B cell (primary cell): ENCODE measurements around the gene UMODL1. TPM values are rescaled to one million over a fixed set of nuclear protein-coding genes. Genes with fewer than 3 reads are reported as not detected.

ENCODE experiments used
- ATAC-seq: fragments of 200-7000 bp; cut with Tn5 transposase; one replicate; pipeline ENCODE4 v1.10.0; 2021; ENCODE audit warnings: low read depth, mild to moderate bottlenecking, moderate number of reproducible peaks, moderate library complexity
- CTCF ChIA-PET: fragments of 350-600 bp; sonication (Branson Sonifier 250); formaldehyde crosslinking; loops from one replicate; lab custom pipeline; 2021; ENCODE audit warnings: antibody characterized with exemption, inconsistent platforms; lab: Charles Lee
- POLR2A ChIA-PET: fragments of 350-600 bp; sonication (Branson Sonifier 250); formaldehyde crosslinking; loops from one replicate; lab custom pipeline; 2021; ENCODE audit warnings: antibody characterized with exemption; lab: Charles Lee
- DNase-seq: peaks from one replicate; pipeline ENCODE4 v3.0.0; 2013
- H2AFZ ChIP-seq: 2 replicates; pipeline ENCODE4 v1.6.1; 2012; ENCODE audit warnings: mild to moderate bottlenecking, low read depth, low read length; ENCODE audit not compliant: insufficient read depth, poor library complexity, severe bottlenecking
- H3K27ac ChIP-seq, 2 donors: 1 replicate in 1 of 2; 2 replicates in 1 of 2; pipeline ENCODE4 v1.5.1; 2012 to 2013; ENCODE audit warnings: low read length in 2 of 2, mild to moderate bottlenecking in 2 of 2, moderate library complexity in 1 of 2
- H3K27me3 ChIP-seq, 4 experiments: fragments of 200-600 bp in 1 of 4; sonication (generic) in 1 of 4; replicated peaks in 1 of 4; 1 replicate in 2 of 4; 2 replicates in 2 of 4; pipeline versions ENCODE4 v1.6.1 to v1.7.0; 2013 to 2016; ENCODE audit warnings: low read length in 3 of 4, mild to moderate bottlenecking in 2 of 4, mixed read lengths in 1 of 4, moderate library complexity in 1 of 4; ENCODE audit not compliant: insufficient read depth in 4 of 4, control insufficient read depth in 3 of 4; ENCODE audit errors: control extremely low read depth in 1 of 4
- H3K36me3 ChIP-seq, 2 experiments: replicated peaks in 1 of 2; 1 replicate in 1 of 2; 2 replicates in 1 of 2; pipeline versions ENCODE4 v1.6.1 to v1.7.1; 2013; ENCODE audit warnings: low read length in 1 of 2; ENCODE audit not compliant: insufficient read depth in 2 of 2, control insufficient read depth in 1 of 2; ENCODE audit errors: control extremely low read depth in 1 of 2, extremely low read depth in 1 of 2
- H3K4me1 ChIP-seq, 2 donors: fragments of 200-600 bp in 1 of 2; sonication (generic) in 1 of 2; 1 replicate in 1 of 2; 2 replicates in 1 of 2; pipeline versions ENCODE4 v1.5.1 to v1.6.1; 2013 to 2017; ENCODE audit warnings: low read length in 2 of 2; ENCODE audit not compliant: control insufficient read depth in 2 of 2, insufficient read depth in 2 of 2
- H3K4me2 ChIP-seq: replicated peaks from 2 replicates; pipeline ENCODE3; 2012; ENCODE audit warnings: mild to moderate bottlenecking, low read depth, low read length; ENCODE audit not compliant: poor library complexity, severe bottlenecking
- H3K4me3 ChIP-seq, 5 experiments: fragments of 200-600 bp in 1 of 5; sonication (generic) in 1 of 5; 1 replicate in 3 of 5; 2 replicates in 2 of 5; pipeline versions ENCODE4 v1.5.1 to v1.7.0; 2011 to 2016; ENCODE audit warnings: low read length in 4 of 5, mild to moderate bottlenecking in 4 of 5, low read depth in 2 of 5, control low read depth in 1 of 5, moderate library complexity in 1 of 5; ENCODE audit not compliant: insufficient read depth in 1 of 5; ENCODE audit errors: control extremely low read depth in 1 of 5, extremely low read depth in 1 of 5
- H3K79me2 ChIP-seq: fragments of 200-600 bp; sonication (generic); one replicate; pipeline ENCODE4 v1.6.0; 2016; ENCODE audit warnings: low read length; ENCODE audit not compliant: control insufficient read depth, insufficient read depth
- H3K9ac ChIP-seq: fragments of 200-600 bp; sonication (generic); 2 replicates; pipeline ENCODE4 v1.6.1; 2017; ENCODE audit warnings: mild to moderate bottlenecking, low read length, moderate library complexity
- H3K9me3 ChIP-seq, 3 donors: one replicate each; pipeline versions ENCODE4 v1.6.1 to v1.7.1; 2013; ENCODE audit warnings: low read length in 2 of 3; ENCODE audit not compliant: control insufficient read depth in 2 of 3, insufficient read depth in 1 of 3; ENCODE audit errors: control extremely low read depth in 1 of 3
- H4K20me1 ChIP-seq: 2 replicates; pipeline ENCODE4 v1.6.0; 2012; ENCODE audit warnings: mild to moderate bottlenecking, low read length; ENCODE audit not compliant: insufficient read depth, control insufficient read depth, poor library complexity, severe bottlenecking
- H3K27ac Mint-ChIP-seq: one replicate; pipeline ENCODE4 v1.8.0; 2021; ENCODE audit warnings: mixed read lengths
- H3K27me3 Mint-ChIP-seq: one replicate; pipeline ENCODE4 v1.8.0; 2021; ENCODE audit warnings: mixed read lengths
- H3K4me1 Mint-ChIP-seq: one replicate; pipeline ENCODE4 v1.8.0; 2021; ENCODE audit warnings: mixed read lengths
- H3K4me3 Mint-ChIP-seq: one replicate; pipeline ENCODE4 v1.8.0; 2021; ENCODE audit warnings: mixed read lengths
- H3K9me3 Mint-ChIP-seq: one replicate; pipeline ENCODE4 v1.8.0; 2022; ENCODE audit warnings: mixed read lengths; ENCODE audit not compliant: insufficient read depth
- CTCF ChIP-seq: fragments of 200-600 bp; IDR thresholded peaks from one replicate; pipeline ENCODE4 v1.8.0; 2022; ENCODE audit warnings: antibody characterized with exemption, mild to moderate bottlenecking
- EZH2 ChIP-seq: IDR thresholded peaks from 2 replicates; pipeline ENCODE4 v1.6.1; 2012; ENCODE audit warnings: borderline replicate concordance, low read depth, mild to moderate bottlenecking, moderate library complexity, low read length; ENCODE audit not compliant: insufficient read depth, poor library complexity, severe bottlenecking
- WGBS: methylation state at CpG from one replicate; pipeline ENCODE4 v1.1.5; 2013; ENCODE audit warnings: missing lambda C conversion rate; ENCODE audit not compliant: insufficient coverage; 5-methylcytosine and 5-hydroxymethylcytosine counted together
- intact Hi-C: fragments of 100-400 bp; cut with micrococcal nuclease; formaldehyde crosslinking; loops from one replicate; pipeline ENCODE4 v1.10.0; 2022
- polyA plus RNA-seq: library from polyadenylated mRNA; depleted of rRNA; stranded (reverse); fragments of >200 nt; gene quantifications from 2 replicates; pipeline ENCODE4 v1.2.3, GENCODE V29; 2012
- total RNA-seq, 2 donors: library from RNA; stranded (reverse); fragments of 120-200 nt in 1 of 2; gene quantifications; 1 replicate in 1 of 2; 2 replicates in 1 of 2; pipeline versions ENCODE4 v1.2.3 to v1.2.4, GENCODE V29; 2013 to 2022

UMODL1 gene
- total and polyA plus RNA-seq, 2 donors (not counting 1 experiment from before 2014, with no cell fraction given): 0.10 to 0.49 TPM

DNA sequence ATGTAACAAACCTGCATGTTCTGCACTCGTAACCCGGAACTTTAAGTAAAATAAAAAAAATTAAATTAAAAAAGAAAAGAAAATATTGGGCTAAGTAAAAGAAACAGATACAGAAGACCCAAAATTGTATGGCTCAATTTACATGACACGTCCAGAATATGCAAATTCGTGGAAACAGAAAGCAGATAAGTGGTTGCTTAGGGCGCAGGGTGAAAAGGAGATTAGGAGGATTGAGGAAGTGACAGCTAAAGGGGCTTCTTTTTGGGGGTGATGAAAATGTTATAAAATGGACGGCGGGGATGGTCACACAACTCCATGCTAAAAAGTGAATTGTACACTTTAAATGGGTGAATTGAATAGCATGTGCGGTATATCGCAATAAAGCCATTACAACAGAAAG is 33.6 kb upstream of the UMODL1 start:
- no peak overlapping the region for H3K4me3 ChIP-seq
- peaks cover 0 to 9% (median 0%) of the 10 kb centered on the region in 3 donors for H3K9me3 ChIP-seq
- Mint-ChIP-seq H3K4me1 (peaks cover 11% of the 10 kb centered on the region), H3K9me3 (no peaks in the 10 kb centered on the region), H3K4me3 (no peak overlapping the region), H3K27me3 (peaks cover 8% of the 10 kb centered on the region), H3K27ac (no peak overlapping the region)
- no peak for DNase-seq
- H4K20me1 ChIP-seq: no peaks in the 10 kb centered on the region
- POLR2A ChIA-PET: no interaction called here
- H3K4me1 ChIP-seq: peaks cover 0 to 5% of the 10 kb centered on the region in 2 donors
- no peak overlapping the region for H3K9ac ChIP-seq
- ATAC-seq: no peak
- CTCF ChIA-PET: no interaction called here
- intact Hi-C loops: no loop called here
- H3K27me3 ChIP-seq: no peaks in the 10 kb centered on the region
- 81% methylated on average over 4 of the region's 9 CpGs for WGBS
- no peak overlapping the region for H2AFZ ChIP-seq
- no peak overlapping the region for H3K4me2 ChIP-seq
- no peaks in the 10 kb centered on the region for H3K36me3 ChIP-seq
- no peak overlapping the region for H3K27ac ChIP-seq
- TF ChIP-seq EZH2 (no peak), CTCF (no peak)
- H3K79me2 ChIP-seq: no peaks in the 10 kb centered on the region

- CTCF ChIA-PET: no interaction called here
These were observed 33.2 kb upstream of the UMODL1 start for GRCh38 chr21:42037943-42038342.

More at GRCh38 chr21:42037943-42038342, 33.2 kb upstream of the UMODL1 start:
- Histone ChIP-seq H3K4me3 (no peak overlapping the region), H3K9ac (no peak overlapping the region), H3K4me2 (no peak overlapping the region), H3K36me3 (no peaks in the 10 kb centered on the region), H3K9me3 (peaks cover 0 to 9% (median 0%) of the 10 kb centered on the region in 3 donors), H3K79me2 (no peaks in the 10 kb centered on the region), H2AFZ (no peak overlapping the region), H4K20me1 (no peaks in the 10 kb centered on the region), H3K27ac (no peak overlapping the region), H3K27me3 (no peaks in the 10 kb centered on the region), H3K4me1 (peaks cover 0 to 5% of the 10 kb centered on the region in 2 donors)
- no peak for TF ChIP-seq CTCF
- DNase-seq (no peak), ATAC-seq (no peak)
- POLR2A ChIA-PET: no interaction called here
- intact Hi-C loops: no loop called here
- 83% methylated on average over 12 of the region's 12 CpGs for WGBS
- Mint-ChIP-seq H3K27ac (no peak overlapping the region), H3K4me3 (no peak overlapping the region), H3K27me3 (peaks cover 8% of the 10 kb centered on the region), H3K9me3 (no peaks in the 10 kb centered on the region), H3K4me1 (peaks cover 11% of the 10 kb centered on the region)
